GM20431 (cell line): ENCODE measurements around the gene KCNK4.
"Not testable (repeated sequence)": the region's sequence is repeated elsewhere in the genome, so short reads cannot be mapped to it uniquely, and the experiment has no call there.

ENCODE experiments used
- in situ Hi-C: fragments of 300-500 bp; cut with MseI, MboI; formaldehyde crosslinking; loops from one replicate; pipeline ENCODE4 v1.15.0; 2020; ENCODE audit warnings: low sequenced_read_pairs; ENCODE audit not compliant: unreplicated experiment

The KCNK4 gene

DNA sequence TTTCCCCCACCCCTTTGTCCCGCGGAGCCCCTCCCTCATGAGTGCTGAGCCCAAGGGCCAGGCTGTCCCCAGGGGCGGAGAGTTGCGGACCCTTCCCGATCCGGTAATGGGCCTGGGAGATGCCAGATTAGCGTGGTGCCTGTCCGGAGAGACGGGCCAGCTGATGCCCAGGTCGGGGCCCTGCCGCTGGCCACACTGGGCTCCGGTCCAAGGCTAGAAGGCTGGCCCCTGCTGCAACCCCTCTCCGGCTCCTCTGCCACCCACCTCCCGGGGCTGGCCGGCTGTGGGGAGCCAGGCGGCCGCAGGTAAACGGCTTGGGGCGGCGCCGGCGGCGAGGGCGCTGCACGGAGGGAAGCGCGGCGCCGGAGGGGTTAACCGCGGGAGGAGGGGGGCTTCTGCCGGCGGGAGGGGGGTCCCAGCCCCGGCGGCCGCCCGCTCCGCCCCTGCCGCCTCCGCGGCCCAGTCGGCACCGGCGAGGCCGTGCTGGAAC, at the start of gene KCNK4:
KCNK4 (plus strand) TSS at position 41 of the 490 bp plus-strand sequence. CDS start 1,717 bp downstream, outside the sequence.
- in situ Hi-C loops = no loop called here

DNA sequence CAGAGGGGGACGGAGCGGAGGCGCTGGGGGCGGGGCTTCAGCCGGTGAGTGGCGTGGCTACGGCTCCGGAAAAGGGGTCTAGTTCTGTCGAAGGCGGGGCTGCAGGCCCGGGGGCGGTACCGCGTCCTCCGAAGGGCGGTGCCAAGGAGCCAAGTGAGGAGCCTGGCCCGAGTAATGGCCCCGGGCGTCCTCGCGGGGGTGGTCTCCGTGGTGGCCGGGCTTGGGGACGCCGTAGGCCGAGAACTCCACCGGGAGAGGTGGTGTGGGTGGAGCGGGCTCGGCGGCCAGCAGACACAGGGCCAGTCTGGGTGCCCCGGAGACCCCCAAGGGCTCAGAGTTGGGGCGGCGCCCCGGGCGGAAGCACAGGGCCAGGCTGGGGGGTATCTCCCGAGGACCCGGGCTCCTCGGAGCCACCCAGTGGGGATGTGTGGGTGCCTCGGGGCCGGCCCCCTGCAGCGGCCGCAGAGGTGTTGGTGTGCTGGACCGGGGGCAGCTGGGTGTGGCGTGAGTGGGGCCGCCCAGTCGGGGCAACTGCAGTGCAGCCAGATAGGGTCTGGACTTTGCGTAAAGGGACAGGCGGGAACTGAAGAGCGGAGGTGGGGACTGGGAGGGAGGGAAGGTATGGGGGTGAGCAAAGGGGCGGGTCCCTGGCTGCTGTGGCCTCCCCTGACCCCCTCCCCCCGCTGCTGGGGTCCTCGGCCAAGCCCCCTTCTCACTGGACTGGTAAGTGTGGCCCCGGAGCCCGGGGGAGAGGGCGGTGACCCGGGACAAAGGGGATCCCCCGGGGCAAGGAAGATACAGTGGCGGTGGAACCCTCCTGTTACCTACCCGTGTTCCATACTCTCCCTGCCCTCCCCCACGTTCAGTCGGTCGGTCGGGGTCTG, 49.4 kb upstream of the KCNK4 start:
- in situ Hi-C loops = no loop called here

DNA sequence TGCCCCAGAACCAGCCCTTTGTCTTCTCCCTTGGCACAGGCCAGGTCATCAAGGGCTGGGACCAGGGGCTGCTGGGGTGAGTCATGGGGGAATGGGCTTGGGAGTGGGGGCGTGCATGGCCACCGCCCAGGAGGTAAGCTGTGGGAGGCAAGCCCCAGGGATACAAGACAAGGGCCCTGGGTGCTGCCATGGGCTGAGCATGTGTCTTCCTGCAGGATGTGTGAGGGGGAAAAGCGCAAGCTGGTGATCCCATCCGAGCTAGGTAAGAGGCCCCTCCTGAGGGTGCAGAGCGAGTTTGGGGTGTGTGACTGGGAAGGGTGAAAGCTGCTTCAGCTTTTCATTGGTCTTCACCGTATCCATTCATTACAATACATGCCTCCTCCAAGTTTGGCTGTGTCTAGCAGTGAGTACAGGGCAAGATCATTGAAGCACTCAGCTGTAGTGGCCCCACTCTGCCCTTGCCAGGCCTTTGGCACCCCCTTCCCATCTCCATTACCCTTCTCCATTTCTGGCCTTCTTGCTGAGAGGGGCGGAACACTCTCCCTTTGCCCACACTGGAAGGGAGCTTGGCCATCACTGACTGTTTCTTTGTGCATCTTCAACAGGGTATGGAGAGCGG, 47.8 kb upstream of the KCNK4 start:
- in situ Hi-C loops = no loop called here

DNA sequence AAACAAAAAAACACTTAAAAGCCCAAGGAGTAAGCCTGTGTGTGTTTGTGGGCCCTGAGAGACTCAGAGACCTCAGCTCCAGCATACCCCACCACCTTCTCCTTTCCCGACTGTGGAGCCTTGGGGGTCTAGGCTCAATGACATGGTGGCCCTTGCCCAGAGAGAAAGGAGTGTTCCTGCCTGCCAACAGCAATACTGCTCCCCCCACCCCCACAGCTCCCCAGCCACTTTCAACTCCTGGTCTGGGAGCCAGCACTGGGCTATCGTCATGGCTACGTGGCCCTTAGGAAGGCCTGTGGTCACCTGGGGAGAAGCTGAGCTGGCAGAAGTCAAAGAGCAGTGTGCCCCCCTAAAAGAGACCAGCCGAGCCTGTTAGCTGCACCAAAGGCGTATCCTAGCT, 47.0 kb upstream of the KCNK4 start:
- in situ Hi-C loops = no loop called here

DNA sequence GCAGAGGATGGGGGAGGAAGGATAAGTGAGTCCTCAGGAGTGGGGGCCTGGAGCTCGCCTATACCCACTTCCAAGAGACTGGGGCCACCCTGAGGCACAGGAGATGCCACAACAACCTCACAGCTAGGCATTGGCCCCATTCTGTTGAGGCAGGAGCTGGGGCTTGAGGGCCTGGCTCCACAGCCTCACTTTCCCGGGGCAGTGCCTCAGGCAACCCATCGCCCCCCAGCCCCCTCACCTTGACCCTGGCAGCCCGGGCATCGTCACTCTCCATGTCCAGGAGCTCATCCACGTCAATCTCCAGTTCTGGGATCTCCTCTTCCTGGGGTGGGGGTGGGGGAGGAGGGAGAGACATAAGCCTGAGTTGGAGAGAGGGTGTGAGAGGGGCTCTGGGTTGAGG, 46.1 kb upstream of the KCNK4 start:
- in situ Hi-C loops = no loop called here

DNA sequence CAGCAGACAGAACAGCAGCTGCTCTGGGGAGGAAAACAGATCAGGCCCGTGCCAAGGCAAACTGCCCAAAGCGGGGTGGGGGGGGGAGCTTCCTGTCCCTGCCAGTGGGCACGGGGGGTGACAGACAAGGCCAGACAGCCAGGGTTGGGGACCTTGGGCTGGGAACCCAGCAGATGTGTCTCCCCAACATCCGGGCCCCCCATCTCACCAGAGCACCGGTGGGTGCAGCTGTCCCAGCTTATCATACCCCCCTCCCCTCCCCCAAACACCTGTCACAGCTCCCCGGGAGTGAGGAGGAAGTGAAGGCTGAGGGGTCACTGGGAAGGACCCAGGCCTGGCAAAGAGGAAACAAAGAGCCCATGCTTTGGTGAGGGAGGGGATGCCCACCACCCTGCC, 45.7 kb upstream of the KCNK4 start:
- in situ Hi-C loops = no loop called here

DNA sequence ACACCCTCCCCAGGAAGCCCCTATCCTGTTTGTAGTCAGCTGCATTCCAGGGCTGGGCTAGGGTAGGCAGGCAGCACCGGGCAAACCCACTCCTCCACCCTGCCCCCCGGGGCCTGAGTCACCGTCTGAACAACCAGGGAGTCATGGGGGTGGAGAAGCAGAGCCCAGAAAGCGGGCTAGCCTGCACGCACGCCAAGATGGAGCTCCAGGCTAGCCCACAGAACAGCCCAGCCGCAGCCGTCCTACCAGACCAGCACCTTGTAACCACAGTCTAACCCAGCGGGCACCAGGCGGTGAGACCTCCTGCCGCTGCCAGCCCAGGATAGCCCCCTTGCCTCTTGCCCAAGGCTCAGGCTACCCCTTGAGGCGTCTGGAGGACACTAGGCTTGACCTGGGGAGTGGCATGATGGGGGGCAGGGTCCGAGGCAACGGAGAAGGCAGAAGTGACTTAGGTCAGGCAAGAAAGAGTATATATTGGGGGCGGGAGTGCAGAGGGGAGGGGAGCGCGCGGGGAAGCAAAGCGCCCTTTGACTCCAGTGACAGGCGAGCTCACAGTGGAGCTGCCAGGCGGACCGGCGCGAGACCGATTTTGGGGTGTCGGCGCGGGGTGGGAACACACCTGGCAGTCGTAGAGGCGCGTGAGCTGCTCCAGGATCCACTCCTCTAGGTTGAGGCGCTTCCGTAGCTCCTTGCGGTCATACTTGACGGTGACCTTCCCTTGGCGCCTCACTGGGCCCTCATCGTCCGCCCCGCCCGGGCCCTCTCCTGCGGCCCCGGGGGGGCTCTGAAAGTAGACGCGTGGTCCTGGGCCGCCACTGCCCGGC, 45.1 kb upstream of the KCNK4 start:
- in situ Hi-C loops = no loop called here

DNA sequence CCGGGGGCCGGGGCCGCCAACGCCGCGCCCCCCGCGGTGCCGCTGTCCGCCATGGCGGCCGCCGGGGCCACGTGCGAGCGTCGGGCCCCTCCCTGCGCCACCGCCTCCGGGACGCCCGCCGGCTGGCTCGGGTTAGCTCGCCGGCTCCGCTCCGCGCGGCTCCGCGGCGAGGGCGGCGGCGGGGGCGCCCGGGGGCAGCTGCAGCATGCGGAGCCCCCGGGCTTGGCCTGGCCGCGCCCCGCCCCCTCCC, 44.6 kb upstream of the KCNK4 start:
- in situ Hi-C loops = not testable (repeated sequence)

DNA sequence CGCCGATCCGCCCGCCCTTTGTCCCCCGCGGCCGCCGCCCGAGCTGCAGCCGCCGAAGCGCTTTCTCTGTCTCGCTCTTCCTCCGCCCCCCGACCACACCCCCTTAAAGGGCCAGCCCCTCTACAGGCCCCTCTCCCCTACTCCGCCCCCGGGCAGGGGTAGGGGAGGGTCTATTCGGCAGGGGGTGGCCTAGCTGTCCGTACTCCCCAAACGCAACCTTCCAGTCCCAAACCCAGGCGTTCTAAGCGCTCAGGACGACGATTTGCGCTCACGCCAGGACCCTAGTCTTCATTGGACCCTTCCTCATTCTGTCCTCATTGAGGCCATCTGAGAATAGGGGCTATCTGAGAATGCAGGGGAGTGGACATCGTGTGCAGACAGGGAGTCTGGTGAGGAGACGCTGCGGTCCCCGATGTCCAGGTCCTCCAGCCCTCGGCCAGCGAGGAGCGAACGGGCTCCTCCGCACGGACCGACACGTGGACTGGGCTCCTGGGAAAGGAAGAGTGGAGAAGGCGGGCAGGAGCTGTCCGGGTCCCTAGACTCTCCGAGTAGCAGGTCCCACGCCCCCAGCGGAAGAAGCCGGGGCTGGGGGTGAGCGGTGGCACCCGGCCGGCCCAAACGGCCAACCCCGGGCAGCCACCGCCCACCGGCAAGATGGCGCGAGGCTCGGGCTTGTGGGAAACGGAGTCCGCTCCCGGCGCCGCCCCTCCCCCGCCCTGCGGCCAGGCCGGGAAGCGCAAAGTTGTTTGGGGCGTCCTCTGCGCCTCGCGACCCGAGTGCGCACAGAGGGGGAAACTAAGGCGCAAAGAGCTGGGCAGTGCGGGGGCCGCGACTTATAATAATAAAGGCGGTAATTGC, 44.0 kb upstream of the KCNK4 start, which contains the start of gene PPP1R14B:
PPP1R14B (minus strand) TSS at position 73 of the 858 bp plus-strand sequence. CDS start 270 bp downstream, outside the sequence.
- in situ Hi-C loops = no loop called here

DNA sequence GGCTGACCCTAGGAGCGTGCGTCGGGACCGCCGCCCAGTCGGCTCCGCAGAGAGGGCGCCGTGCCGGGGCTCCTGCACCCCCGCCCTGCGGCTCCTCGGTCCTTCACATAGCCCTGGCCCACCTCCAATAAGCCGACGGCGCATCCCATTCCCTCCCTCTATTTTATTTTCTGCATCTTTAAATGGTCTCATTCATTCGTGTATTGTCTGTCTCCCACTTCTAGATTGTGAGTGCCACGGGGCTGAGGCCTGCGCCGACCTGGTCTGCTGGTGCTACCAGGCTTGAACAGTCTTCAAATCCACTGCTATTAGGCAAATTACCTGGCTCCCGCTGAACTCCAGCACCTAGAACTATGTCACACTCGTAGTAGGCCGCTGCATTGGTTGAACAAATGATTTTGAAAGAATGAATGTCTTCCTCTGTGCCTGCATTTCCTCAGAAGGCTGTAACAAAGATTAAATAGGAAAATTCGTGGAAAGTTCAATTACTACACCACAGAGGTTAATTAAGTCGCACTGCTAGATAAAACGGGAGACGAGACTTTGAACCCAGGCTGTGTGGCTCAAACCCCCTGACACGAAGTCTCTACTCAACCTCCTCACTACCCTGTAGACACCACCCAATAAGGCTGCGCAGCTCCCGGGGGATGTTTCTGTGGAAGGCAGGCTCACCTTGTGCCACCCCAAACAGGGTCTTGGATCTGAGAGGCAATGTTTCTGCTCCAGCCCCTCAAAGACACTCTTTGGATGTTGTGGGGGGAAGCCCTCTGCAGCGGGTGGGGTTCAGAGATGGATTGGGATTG, 43.2 kb upstream of the KCNK4 start:
- in situ Hi-C loops = no loop called here

DNA sequence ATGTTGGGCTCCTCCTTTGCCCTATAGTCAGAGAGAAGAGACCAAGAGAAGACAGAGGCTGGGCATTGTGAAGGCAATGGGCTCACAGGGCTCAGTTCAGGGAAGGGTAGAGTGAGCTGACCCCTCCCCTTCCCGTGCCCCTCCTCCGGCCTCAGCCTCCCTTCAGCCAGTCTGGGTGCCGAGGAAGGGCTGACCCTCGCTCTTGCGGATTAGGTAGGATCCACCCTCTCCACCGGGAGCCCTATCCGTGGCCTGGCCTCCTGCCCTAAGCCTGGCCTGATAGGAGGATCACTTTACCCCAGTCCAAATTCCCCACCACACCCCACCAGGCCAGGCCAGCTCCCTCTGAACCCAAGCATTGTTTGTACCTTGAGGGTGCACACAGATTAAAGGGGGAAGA, 42.5 kb upstream of the KCNK4 start:
- in situ Hi-C loops = no loop called here

DNA sequence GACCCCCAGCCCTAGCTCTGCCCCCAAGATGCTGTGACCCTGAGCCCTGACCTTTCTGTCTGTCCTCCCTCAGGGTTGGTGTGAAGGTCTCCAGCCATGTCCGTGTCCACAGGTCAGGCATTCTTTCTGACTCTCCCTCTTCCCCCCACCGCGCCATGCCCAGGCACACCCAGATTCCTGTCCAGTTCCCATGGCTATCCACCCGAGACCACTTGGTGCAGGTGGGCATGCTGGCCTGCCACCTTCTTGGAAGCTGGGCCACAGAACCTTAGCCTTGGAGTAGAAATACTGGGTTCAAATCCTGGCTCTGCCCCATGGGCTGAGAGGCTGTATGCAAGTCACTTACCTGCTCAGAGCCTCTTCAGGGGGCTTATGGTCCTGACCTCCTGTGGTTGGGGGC, 42.1 kb upstream of the KCNK4 start:
- in situ Hi-C loops = no loop called here

DNA sequence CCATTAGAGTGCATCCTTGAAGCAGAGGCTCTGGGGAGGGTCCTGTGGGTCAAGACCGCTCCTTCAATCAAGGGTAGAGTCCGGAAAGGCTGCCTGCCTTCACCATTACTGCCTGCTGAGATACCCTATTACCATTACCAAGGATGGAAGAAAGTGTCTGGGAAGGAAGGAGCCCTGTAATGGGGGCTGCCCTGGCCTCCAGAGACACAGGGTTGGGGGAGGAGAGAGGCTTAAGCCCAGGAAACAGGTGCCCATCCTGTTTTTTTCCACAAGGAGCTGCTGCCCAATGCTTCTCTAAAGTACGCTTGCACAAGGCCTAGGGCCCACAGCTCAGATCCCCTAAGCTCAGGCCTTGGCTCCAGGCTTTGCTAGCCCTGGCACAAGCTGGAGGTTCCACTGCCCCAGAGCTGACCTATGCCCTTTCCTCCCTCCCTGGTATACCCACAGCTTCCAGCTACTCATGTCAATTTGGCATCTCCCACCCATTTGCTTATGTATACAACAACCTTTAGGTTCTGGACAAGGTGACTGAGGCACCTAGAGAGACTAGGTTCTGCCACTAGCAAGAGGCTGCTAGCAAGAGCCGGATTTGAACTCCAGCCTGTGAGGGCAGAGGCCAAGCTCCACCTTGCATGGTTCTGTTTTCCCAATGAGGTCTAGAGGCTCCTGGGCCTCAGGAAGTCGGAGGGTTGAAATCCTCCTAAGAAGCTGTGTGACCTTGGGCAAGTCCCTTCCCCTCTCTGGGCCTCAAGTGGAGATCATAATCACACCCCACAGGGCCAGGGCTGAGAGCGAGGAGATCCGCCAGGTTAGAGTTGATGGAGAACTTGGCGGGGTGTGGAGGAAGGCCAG, 41.3 kb upstream of the KCNK4 start:
- in situ Hi-C loops = no loop called here

DNA sequence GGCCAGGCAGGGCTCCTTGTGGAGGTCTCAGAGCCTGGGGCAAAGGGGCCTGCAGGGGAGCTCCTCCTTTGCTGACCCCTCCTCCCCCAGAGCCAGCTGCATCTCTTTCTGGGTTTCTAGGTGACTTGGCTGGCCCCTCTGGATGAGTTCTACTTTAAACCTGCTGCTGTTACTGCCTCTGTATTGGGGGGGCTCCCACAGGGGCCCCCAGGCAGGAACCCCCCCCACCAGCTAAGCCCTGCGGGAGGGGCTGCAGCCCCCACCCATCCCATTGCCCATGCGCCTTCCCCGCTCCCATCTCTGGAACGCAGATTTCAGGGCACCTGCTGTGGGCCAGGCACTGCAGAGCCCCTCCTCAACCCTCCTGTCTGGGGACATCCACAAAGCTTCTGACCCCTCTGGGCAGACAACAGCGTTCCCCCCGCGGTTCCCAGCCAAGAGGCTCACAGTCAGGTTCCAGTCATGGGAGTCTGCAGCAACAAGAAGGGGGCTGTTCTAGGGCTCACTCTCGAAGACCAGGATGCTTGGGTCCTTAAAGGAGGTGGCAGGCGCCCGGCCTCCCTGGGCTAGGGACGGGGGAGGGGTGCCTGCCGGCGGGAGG, 40.6 kb upstream of the KCNK4 start:
- in situ Hi-C loops = no loop called here

DNA sequence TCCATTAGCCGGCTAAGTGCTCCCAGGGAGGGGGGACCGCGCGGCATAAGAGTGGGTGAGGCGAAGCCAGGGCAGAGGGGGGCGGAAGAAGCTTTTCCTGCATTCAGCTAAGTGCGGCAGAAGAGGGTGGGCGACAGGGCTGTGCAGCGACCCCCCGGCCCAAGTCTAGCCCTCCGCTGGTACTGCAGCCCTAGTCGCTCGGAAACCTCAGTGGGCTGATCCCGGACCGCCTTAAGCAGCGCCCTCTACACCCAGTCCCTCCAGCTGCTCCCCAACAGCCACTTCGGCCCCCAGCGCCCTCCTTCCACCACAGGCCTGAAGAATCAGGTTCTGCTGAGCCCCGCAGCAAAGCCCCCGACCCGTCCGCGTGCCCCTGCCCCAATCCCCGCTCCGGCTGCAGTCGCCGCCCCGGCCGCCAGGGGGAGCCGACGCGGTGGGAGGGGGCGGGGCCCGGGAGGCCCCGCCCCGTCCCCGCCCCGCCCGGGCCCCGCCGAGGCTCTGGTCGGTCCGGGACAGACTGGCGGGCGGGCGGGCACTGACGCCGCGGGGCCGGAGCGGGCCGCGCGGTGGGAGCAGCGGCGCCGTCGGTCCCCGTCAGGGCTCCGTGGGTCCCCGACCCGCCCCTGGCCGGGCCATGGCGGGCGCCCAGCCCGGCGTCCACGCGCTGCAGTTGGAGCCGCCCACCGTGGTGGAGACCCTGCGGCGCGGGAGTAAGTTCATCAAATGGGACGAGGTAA, 39.9 kb upstream of the KCNK4 start, which contains the start of gene PLCB3:
PLCB3 (plus strand) TSS at position 515 of the 737 bp plus-strand sequence; CDS start at position 635, 120 bp downstream.
- in situ Hi-C loops = no loop called here

DNA sequence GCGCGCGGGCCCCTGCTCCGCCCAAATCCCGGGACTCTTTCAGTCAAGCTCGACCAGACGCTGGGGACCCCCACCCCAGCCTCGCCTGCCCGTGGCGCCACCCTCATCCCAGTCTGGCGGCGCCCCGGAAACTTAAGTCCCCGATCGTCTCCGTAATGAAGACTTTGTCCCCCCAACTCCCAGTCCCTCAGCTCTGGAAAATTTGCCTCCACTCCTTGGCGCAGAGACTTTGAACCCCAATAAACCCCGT, 39.4 kb upstream of the KCNK4 start:
- in situ Hi-C loops = no loop called here
